HUDEP-2 (cell line): ENCODE measurements around the gene EPHA1.

Experiments
- DNase-seq, 76 experiments: peaks; one replicate each; lab custom pipeline; 2025; ENCODE audit not compliant: unreplicated experiment in 76 of 76; lab: John Stamatoyannopoulos, UW

EPHA1 gene

DNA sequence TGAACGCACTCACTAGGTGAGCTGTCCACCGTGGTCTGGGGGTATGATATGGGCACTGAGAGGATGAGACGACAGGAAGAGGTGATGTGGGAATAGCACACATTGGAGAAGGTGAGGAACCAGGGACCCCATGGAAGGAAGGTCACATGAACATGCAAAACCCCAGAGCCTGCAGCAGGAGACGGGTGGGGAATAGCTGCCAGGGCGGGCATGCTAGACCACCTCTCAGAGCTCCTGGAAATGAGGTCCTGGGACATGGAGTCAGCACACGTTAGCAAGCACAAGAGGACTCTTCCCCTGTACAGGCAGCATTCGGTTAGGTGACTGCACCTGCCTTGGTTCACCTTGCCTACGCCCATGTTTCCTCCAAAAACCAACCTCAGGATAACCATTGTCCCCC is 54.3 kb downstream of the EPHA1 start:
- DNase-seq = no peak

DNA sequence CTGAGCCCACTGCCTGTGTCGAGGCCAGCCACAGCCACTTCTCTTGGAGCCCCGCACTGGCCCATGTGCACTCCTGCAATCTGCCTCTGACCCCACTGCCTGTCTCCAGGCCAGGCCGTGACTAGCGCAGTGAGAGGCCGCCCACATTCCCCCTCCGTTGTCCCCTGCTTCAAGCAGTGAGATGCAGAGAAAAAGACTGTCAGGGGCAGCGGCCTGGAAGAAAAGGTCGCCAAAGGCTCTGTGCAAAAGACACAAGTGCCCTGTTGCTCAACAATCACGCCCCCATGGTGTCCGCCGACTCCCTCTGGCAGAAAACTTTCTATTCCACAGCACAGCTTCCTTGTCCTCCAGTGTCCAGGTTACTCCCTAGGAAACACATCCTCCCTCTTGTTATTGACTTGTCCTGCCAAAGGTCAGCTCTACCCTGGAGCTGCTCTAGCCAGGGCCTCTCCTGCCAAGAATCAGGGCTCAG is 56.1 kb downstream of the EPHA1 start:
- DNase-seq = no peak

- DNase-seq = no peak
These were observed 57.1 kb downstream of the EPHA1 start for GRCh38 chr7:143351574-143351973.

GRCh38 chr7:143351060-143351459 is 57.6 kb downstream of the EPHA1 start:
- DNase-seq = no peak

GRCh38 chr7:143347950-143348349 is 60.7 kb downstream of the EPHA1 start:
- DNase-seq = no peak

GRCh38 chr7:143346018-143346417 is 62.6 kb downstream of the EPHA1 start:
- DNase-seq = no peak

GRCh38 chr7:143345428-143345900 is 63.2 kb downstream of the EPHA1 start:
- DNase-seq = no peak

GRCh38 chr7:143343596-143343995 is 65.1 kb downstream of the EPHA1 start:
- DNase-seq = no peak

DNA sequence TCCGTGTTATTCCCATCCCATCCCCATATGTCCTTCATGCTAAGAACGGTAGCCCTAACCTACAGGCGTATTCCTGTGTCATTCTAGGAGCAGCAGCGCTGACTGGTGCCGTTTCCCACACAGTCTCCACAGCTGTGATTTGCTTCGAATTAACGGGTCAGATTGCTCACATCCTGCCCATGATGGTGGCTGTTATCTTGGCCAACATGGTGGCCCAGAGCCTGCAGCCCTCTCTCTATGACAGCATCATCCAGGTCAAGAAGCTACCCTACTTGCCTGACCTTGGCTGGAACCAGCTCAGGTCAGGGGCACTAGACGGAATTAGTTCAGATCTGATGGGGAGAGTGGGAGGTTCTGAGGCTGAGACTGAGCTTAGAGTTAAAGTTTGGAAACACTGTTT is 66.8 kb downstream of the EPHA1 start:
- DNase-seq = no peak
